HFFc6 (cell line): Measurements from ENCODE around the gene WBP11. TPM values are rescaled to one million over a fixed set of nuclear protein-coding genes. Genes with fewer than 3 reads are reported as not detected.

Experiments
- DNase-seq: peaks from one replicate; pipeline ENCODE4 v3.0.0-alpha.2; 2018
- H3K27ac Mint-ChIP-seq: 2 replicates; pipeline ENCODE4 v1.8.0; 2020; ENCODE audit warnings: mild to moderate bottlenecking, mixed read lengths
- H3K27me3 Mint-ChIP-seq: 2 replicates; pipeline ENCODE4 v1.8.0; 2021; ENCODE audit warnings: mild to moderate bottlenecking, moderate library complexity, mixed read lengths; ENCODE audit not compliant: insufficient read depth
- H3K36me3 Mint-ChIP-seq: 2 replicates; pipeline ENCODE4 v1.8.0; 2021; ENCODE audit warnings: low read depth, mixed read lengths
- H3K4me1 Mint-ChIP-seq: 2 replicates; pipeline ENCODE4 v1.8.0; 2020; ENCODE audit warnings: low read depth, mixed read lengths
- H3K4me3 Mint-ChIP-seq: 2 replicates; pipeline ENCODE4 v1.8.0; 2020; ENCODE audit warnings: mild to moderate bottlenecking, moderate library complexity, mixed read lengths
- H3K9me3 Mint-ChIP-seq: 2 replicates; pipeline ENCODE4 v1.8.0; 2020; ENCODE audit warnings: mild to moderate bottlenecking, mixed read lengths
- long read RNA-seq: library from polyadenylated mRNA; unstranded; transcript quantifications from one replicate; pipeline ENCODE4 v2.0.0, GENCODE V29; 2019
- total RNA-seq, 6 experiments: library from RNA; stranded (reverse); fragmentation: NEBNext Ultra II Directional; extraction: Animal tissue kit (Norgen Biotek cat#: 25700); gene quantifications; 2 replicates in 1 of 6; 3 replicates in 5 of 6; pipeline ENCODE4 v1.2.3, GENCODE V29; 2021
- TF ChIP-seq, protein P1 (sequence below): fragments of 200-600 bp; sonication (generic); IDR thresholded peaks from 2 replicates; pipeline ENCODE4 v1.5.0; 2021; ENCODE audit warnings: antibody characterized with exemption, mild to moderate bottlenecking

The WBP11 gene
- 10 to 100 TPM; 50.5 to 69.0 (median 60.8) TPM for total RNA-seq
- long read RNA-seq, full-length matches to known transcripts: 17 of 29 reads
- long read RNA-seq, partial matches to known transcripts: 9 of 29 reads
- long read RNA-seq, other reads (novel, unspliced or antisense): 3 of 29 reads

DNA sequence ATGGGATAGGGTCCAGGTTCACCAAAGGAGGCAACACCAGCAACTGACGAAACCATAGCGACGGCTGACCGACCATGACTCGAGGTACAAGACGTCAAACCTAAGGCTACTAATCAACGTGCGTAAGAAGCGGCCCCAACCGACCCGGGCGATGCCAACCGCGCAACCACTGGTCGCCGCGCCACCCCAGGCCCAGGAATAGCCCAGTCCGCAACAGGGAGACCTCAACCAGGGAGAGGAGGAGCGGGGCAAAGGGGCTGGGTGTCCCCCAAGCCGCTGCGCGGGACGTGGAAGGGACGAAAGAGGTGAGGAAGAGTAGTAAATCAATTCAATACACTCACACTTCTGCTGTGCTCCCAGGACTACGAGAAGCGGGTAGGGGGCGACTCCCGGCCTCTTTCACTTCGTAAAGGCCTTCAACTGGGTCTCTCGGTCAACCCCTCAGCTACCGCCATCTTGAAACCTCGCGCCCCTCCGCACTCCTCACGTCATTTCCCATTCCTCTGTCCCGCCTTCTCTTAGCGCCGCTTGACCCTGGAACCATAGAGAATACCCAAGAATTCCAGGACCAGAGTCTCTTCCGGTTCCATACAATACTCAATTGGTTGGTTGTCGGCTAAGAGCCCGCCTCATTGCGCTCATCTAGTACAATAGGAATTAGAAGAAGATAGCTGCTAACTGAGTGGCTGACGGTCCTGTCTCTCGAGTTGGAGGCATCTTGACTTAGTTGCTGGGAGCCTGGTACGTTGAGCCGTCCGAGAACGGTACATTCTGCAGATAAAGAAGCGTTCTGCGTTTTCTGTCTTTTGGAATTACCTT, at the start of gene WBP11, which contains the start of gene C12orf60:
Gene WBP11 (minus strand): TSS at position 468 of the 819 bp plus-strand sequence. CDS start 2,095 bp downstream, outside the sequence.
Gene C12orf60 (plus strand): TSS at position 660 of the 819 bp plus-strand sequence. CDS start 19,266 bp downstream, outside the sequence.
- peaks cover 1% of the 10 kb centered on the region; the same call in 1 of the 2 replicates for H3K27me3 Mint-ChIP-seq
- peaks cover 30% of the 10 kb centered on the region for H3K4me1 Mint-ChIP-seq
- TF ChIP-seq, protein P1, sequence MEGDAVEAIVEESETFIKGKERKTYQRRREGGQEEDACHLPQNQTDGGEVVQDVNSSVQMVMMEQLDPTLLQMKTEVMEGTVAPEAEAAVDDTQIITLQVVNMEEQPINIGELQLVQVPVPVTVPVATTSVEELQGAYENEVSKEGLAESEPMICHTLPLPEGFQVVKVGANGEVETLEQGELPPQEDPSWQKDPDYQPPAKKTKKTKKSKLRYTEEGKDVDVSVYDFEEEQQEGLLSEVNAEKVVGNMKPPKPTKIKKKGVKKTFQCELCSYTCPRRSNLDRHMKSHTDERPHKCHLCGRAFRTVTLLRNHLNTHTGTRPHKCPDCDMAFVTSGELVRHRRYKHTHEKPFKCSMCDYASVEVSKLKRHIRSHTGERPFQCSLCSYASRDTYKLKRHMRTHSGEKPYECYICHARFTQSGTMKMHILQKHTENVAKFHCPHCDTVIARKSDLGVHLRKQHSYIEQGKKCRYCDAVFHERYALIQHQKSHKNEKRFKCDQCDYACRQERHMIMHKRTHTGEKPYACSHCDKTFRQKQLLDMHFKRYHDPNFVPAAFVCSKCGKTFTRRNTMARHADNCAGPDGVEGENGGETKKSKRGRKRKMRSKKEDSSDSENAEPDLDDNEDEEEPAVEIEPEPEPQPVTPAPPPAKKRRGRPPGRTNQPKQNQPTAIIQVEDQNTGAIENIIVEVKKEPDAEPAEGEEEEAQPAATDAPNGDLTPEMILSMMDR: no peak
- H3K4me3 Mint-ChIP-seq: no peak within 1 kb of the TSS
- no peak within 1 kb of the TSS for H3K27ac Mint-ChIP-seq
- H3K36me3 Mint-ChIP-seq: peaks cover 10% of the 10 kb centered on the region
- DNase-seq: peak; percentile 99
- no peaks in the 10 kb centered on the region for H3K9me3 Mint-ChIP-seq

DNA sequence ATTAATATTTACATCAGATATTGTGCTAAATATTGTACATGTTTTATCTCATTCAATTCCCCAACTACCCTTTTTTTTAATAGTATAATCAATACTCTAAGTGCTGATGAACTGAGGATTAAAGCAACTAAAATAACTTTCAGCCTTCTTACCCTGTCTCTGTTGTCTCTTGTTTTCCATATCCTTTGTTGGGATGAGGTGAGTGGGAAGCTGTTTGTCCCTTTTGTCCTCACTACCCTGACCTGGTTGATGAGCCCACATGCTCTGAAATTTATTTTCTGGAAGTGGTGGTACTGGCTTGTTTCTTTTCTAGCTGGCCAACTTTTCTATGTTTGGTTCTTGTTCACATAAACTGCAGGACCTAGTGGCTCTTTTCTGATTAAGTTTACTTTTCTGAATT, 49.6 kb upstream of the WBP11 start:
- peaks cover 18% of the 10 kb centered on the region for H3K4me1 Mint-ChIP-seq
- H3K4me3 Mint-ChIP-seq: no peak overlapping the region
- DNase-seq: no peak
- H3K9me3 Mint-ChIP-seq: peaks cover 4% of the 10 kb centered on the region; the same call in 1 of the 2 replicates
- no peak overlapping the region for H3K27ac Mint-ChIP-seq
- no peaks in the 10 kb centered on the region for H3K36me3 Mint-ChIP-seq
- peaks cover 11% of the 10 kb centered on the region for H3K27me3 Mint-ChIP-seq
- TF ChIP-seq, protein P1: no peak

DNA sequence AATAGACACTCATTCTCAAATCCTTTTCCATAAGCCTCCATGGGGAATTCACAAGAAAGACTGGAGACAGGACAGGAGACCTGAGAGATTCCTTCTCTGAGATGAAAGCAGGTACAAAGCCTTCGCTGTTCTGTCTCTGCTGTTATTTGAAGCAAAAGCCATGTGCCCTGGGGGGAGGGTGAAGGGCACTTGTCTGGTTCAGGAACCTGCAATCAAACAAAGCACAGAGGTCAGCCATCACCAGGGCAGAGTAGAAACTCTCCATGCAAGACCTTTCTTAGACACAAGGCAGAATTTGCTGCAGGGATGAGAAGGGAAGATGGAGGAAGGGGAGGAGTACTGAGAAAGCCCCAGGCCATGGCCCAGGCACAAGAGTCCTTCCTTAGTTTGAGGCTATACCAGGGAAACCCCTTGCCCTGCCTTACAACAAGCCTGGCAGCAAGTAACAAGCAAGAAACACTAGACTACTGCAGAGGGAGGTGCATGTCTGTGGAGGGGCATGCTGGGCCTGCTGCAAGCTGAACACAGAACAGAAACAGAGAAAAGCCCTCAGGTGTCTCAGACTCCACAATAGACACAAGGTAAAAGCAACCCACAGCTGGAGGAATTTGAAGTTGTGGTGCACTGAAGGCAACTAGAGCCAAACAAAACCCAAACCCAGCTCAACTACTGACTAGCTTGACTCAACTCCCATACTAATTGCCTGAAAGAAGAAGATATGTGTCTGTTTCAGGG, 47.8 kb upstream of the WBP11 start:
- H3K27ac Mint-ChIP-seq: no peak overlapping the region
- no peaks in the 10 kb centered on the region; the same call in 1 of the 2 replicates for H3K9me3 Mint-ChIP-seq
- no peak overlapping the region for H3K4me3 Mint-ChIP-seq
- peaks cover 11% of the 10 kb centered on the region for H3K27me3 Mint-ChIP-seq
- DNase-seq: no peak
- no peaks in the 10 kb centered on the region for H3K36me3 Mint-ChIP-seq
- TF ChIP-seq, protein P1: no peak
- H3K4me1 Mint-ChIP-seq: peaks cover 21% of the 10 kb centered on the region

DNA sequence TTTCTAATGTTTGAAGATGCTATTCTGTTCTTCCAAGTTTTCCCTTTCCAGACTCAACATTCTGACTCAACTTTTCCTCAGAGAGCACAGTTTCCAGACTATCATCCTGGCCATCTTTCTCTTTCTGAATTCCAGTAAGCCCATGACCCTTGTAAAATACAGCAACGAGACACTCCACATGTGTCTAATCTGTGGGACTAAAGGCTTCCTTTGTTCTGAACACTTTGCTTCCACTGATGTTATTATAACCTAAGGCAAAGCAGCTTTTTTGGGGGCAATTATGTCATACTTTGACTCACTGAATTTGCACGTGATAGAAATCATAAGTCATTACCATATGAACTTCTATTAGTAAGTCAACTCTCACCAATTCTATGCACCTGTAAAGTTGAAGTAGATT, 46.4 kb upstream of the WBP11 start:
- Mint-ChIP-seq H3K4me1 (peaks cover 24% of the 10 kb centered on the region), H3K4me3 (no peak overlapping the region), H3K9me3 (no peaks in the 10 kb centered on the region), H3K36me3 (no peaks in the 10 kb centered on the region), H3K27ac (no peak overlapping the region), H3K27me3 (peaks cover 11% of the 10 kb centered on the region)
- TF ChIP-seq, protein P1: no peak
- DNase-seq: no peak

DNA sequence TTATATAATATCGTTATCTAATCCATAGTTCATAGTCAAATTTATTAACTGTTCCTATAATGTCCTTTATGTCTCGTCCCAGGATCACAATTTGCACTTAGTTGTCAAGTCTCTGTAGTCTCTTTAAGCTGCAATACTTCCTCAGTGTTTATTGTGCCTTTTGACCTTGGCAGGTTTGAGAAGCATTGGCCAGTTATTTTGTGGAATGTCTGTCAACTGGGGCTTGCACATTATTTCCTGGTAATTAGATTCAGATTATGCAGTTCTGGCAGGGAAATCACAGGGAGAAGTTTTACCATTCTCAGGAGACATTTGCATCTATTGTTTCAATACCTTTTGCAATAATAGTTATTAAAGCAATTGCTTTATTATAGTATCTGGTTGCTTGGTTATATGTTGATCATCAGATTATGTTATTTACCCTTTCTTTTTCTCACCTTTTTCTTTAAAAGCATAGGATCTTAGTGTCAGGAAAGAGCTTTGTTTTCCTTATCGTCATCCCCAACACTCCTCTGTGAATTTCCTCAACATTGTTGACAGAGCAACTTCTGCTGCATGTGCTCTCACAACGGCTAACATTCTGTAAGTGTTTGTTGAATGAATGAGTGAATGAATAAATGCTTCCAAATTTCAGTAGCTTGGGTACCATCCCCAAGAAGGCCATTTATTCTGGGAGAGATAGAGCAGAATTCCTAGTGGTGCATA, 43.8 kb upstream of the WBP11 start:
- peaks cover 7% of the 10 kb centered on the region for H3K27me3 Mint-ChIP-seq
- TF ChIP-seq, protein P1: no peak
- H3K4me3 Mint-ChIP-seq: no peak overlapping the region
- no peak for DNase-seq
- peaks cover 27% of the 10 kb centered on the region for H3K4me1 Mint-ChIP-seq
- no peaks in the 10 kb centered on the region for H3K36me3 Mint-ChIP-seq
- H3K9me3 Mint-ChIP-seq: no peaks in the 10 kb centered on the region
- no peak overlapping the region for H3K27ac Mint-ChIP-seq
